GM12878 (cell line): ENCODE results near the gene SSBP3. TPM values are rescaled to one million over a fixed set of nuclear protein-coding genes. Genes with fewer than 3 reads are reported as not detected.

ENCODE experiments used
- ATAC-seq: fragments of 200-7000 bp; cut with Tn5 transposase; 3 replicates; pipeline ENCODE4 v1.9.1; 2020; ENCODE audit warnings: mild to moderate bottlenecking, moderate library complexity
- BruUV-seq: library from RNA; stranded (reverse); fragments of 400-500 nt; replicated peaks from 2 replicates; lab custom pipeline; 2021; lab: Mats Ljungman, UMichigan
- CTCF ChIA-PET: fragments of 300-600 bp; sonication (Branson Sonifier 250); formaldehyde crosslinking; extraction: SDS; loops from one replicate; lab custom pipeline; 2021; ENCODE audit warnings: inconsistent platforms; lab: Yijun Ruan, JAX
- POLR2A ChIA-PET: fragments of 350-600 bp; formaldehyde crosslinking; extraction: SDS; loops from one replicate; lab custom pipeline; 2021; ENCODE audit warnings: inconsistent platforms; lab: Charles Lee
- RAD21 ChIA-PET: fragments of 300-600 bp; sonication (Branson Sonifier 250); formaldehyde crosslinking; loops from one replicate; lab custom pipeline; 2023; ENCODE audit warnings: antibody characterized with exemption; ENCODE audit not compliant: unreplicated experiment; lab: Charles Lee
- SMC1A ChIA-PET: fragments of 300-600 bp; sonication (Branson Sonifier 250); formaldehyde crosslinking; loops from one replicate; lab custom pipeline; 2023; ENCODE audit not compliant: unreplicated experiment, uncharacterized antibody; lab: Charles Lee
- DNase-seq: peaks from one replicate; pipeline ENCODE4 v3.0.0-alpha.2; 2011; ENCODE audit warnings: low read depth, low spot score
- FAIRE-seq: peaks from 3 replicates; lab custom pipeline; 2011; peaks lifted over from hg19 to GRCh38; lab: Jason Lieb, UNC
- H2AFZ ChIP-seq: 2 replicates; pipeline ENCODE4 v1.6.0; 2011; ENCODE audit warnings: low read depth, low read length, control low read depth; ENCODE audit not compliant: control insufficient read depth
- H3K27ac ChIP-seq: 2 replicates; pipeline ENCODE4 v1.5.1; 2011; ENCODE audit warnings: control low read depth; ENCODE audit not compliant: control insufficient read depth, insufficient read depth
- H3K27me3 ChIP-seq, 2 experiments: replicated peaks in 1 of 2; 2 replicates each; pipeline versions ENCODE4 v1.6.0 to v1.6.1; 2011; ENCODE audit warnings: low read length in 1 of 2; ENCODE audit not compliant: control insufficient read depth in 2 of 2, insufficient read depth in 2 of 2
- H3K36me3 ChIP-seq, 2 experiments: 2 replicates each; pipeline ENCODE4 v1.5.1; 2011; ENCODE audit warnings: low read length in 1 of 2; ENCODE audit not compliant: control insufficient read depth in 2 of 2, insufficient read depth in 2 of 2
- H3K4me1 ChIP-seq: 2 replicates; pipeline ENCODE4 v1.6.1; 2011; ENCODE audit warnings: mild to moderate bottlenecking, low read length, moderate library complexity, mixed read lengths; ENCODE audit not compliant: control insufficient read depth, insufficient read depth
- H3K4me2 ChIP-seq: 2 replicates; pipeline ENCODE4 v1.6.0; 2011; ENCODE audit warnings: control low read depth; ENCODE audit not compliant: control insufficient read depth, insufficient read depth
- H3K4me3 ChIP-seq: fragments of 200-600 bp; sonication (generic); 2 replicates; pipeline ENCODE4 v1.5.1; 2016
- H3K79me2 ChIP-seq: 2 replicates; pipeline ENCODE4 v1.6.0; 2011; ENCODE audit warnings: low read length; ENCODE audit not compliant: control insufficient read depth, insufficient read depth
- H3K9ac ChIP-seq: 2 replicates; pipeline ENCODE4 v1.8.0; 2011; ENCODE audit warnings: low read length, control low read depth, mixed read lengths; ENCODE audit not compliant: control insufficient read depth, insufficient read depth
- H3K9me3 ChIP-seq: replicated peaks from 3 replicates; pipeline ENCODE4 v1.5.1; 2011; ENCODE audit warnings: mild to moderate bottlenecking, low read length; ENCODE audit not compliant: control insufficient read depth, insufficient read depth
- H4K20me1 ChIP-seq: 2 replicates; pipeline ENCODE4 v1.6.0; 2011; ENCODE audit not compliant: control insufficient read depth, insufficient read depth
- ATF7 ChIP-seq: fragments of 450-650 bp; IDR thresholded peaks from 2 replicates; pipeline ENCODE4 v1.6.1; 2016; ENCODE audit warnings: low read depth, mild to moderate bottlenecking
- CHD1 ChIP-seq: IDR thresholded peaks from 2 replicates; pipeline ENCODE4 v1.6.1; 2012; ENCODE audit warnings: low read depth, low read length, improper control_type of control experiment
- ETV6 ChIP-seq, 2 experiments: fragments of 450-650 bp in 1 of 2; IDR thresholded peaks in 1 of 2; conservative IDR thresholded peaks in 1 of 2; 2 replicates each; pipeline ENCODE4 v1.6.1; 2014; ENCODE audit warnings: antibody characterized with exemption in 1 of 2, borderline replicate concordance in 1 of 2, low read depth in 1 of 2, mild to moderate bottlenecking in 1 of 2, moderate library complexity in 1 of 2
- FOXK2 ChIP-seq: fragments of 450-650 bp; IDR thresholded peaks from 2 replicates; pipeline ENCODE4 v1.6.1; 2017; ENCODE audit warnings: mild to moderate bottlenecking, moderate library complexity
- HDGF ChIP-seq: fragments of 450-650 bp; IDR thresholded peaks from 2 replicates; pipeline ENCODE4 v1.6.1; 2016; ENCODE audit warnings: antibody characterized with exemption
- JUNB ChIP-seq: IDR thresholded peaks from 2 replicates; pipeline ENCODE4 v1.6.1; 2016; ENCODE audit warnings: antibody characterized with exemption, mild to moderate bottlenecking
- LARP7 ChIP-seq: fragments of 450-650 bp; IDR thresholded peaks from 2 replicates; pipeline ENCODE4 v1.6.1; 2017; ENCODE audit warnings: mild to moderate bottlenecking
- MTA2 ChIP-seq: fragments of 450-650 bp; IDR thresholded peaks from 2 replicates; pipeline ENCODE4 v1.6.1; 2016; ENCODE audit warnings: low read depth, mild to moderate bottlenecking, moderate library complexity
- NFYA ChIP-seq: IDR thresholded peaks from 2 replicates; pipeline ENCODE4 v1.6.1; 2011; ENCODE audit warnings: low read depth, mild to moderate bottlenecking, low read length, improper control_type of control experiment, borderline replicate concordance
- POU2F2 ChIP-seq: IDR thresholded peaks from 3 replicates; pipeline ENCODE4 v1.6.1; 2011; ENCODE audit warnings: low read depth, mild to moderate bottlenecking, low read length, borderline replicate concordance
- RAD51 ChIP-seq: fragments of 450-650 bp; IDR thresholded peaks from 2 replicates; pipeline ENCODE4 v1.6.1; 2016; ENCODE audit warnings: moderate library complexity, mild to moderate bottlenecking, inconsistent platforms
- SMARCA5 ChIP-seq: fragments of 450-650 bp; IDR thresholded peaks from 2 replicates; pipeline ENCODE4 v1.6.1; 2017; ENCODE audit warnings: mild to moderate bottlenecking
- SPI1 ChIP-seq: IDR thresholded peaks from 2 replicates; pipeline ENCODE4 v1.6.1; 2011; ENCODE audit warnings: low read depth, mild to moderate bottlenecking, low read length, moderate library complexity, borderline replicate concordance; ENCODE audit not compliant: insufficient read depth
- SREBF1 ChIP-seq: IDR thresholded peaks from 2 replicates; pipeline ENCODE4 v1.6.1; 2012; ENCODE audit warnings: mild to moderate bottlenecking, low read length
- SREBF2 ChIP-seq: IDR thresholded peaks from 2 replicates; pipeline ENCODE4 v1.6.1; 2012; ENCODE audit warnings: mild to moderate bottlenecking, low read length
- SUPT20H ChIP-seq: IDR thresholded peaks from 2 replicates; pipeline ENCODE4 v1.6.1; 2011; ENCODE audit warnings: low read depth, mild to moderate bottlenecking, low read length, moderate library complexity, borderline replicate concordance; ENCODE audit not compliant: control insufficient read depth
- TAF1 ChIP-seq: IDR thresholded peaks from 2 replicates; pipeline ENCODE4 v1.6.1; 2011; ENCODE audit warnings: mild to moderate bottlenecking, low read depth, low read length, borderline replicate concordance
- TBL1XR1 ChIP-seq: IDR thresholded peaks from 2 replicates; pipeline ENCODE4 v1.6.1; 2012; ENCODE audit warnings: low read depth, low read length, improper control_type of control experiment
- WGBS: methylation state at CpG from one replicate; pipeline ENCODE4 v1.1.6; 2016; ENCODE audit warnings: low lambda C conversion rate; ENCODE audit not compliant: insufficient replicate concordance, insufficient coverage; ENCODE audit errors: missing lambda C conversion rate; 5-methylcytosine and 5-hydroxymethylcytosine counted together
- in situ Hi-C: fragments of 300-500 bp; cut with MboI; formaldehyde crosslinking; loops from 9 replicates; pipeline ENCODE4 v1.14.3; 2018; ENCODE audit warnings: mixed read lengths
- intact Hi-C: fragments of 100-400 bp; cut with micrococcal nuclease; formaldehyde crosslinking; loops from one replicate; pipeline ENCODE4 v1.14.2; 2022; ENCODE audit not compliant: unreplicated experiment
- polyA plus RNA-seq, 11 experiments: library from polyadenylated mRNA; depleted of rRNA in 4 of 11; unstranded in 6 of 11; stranded (reverse) in 5 of 11; fragments of >200 nt; fragmentation: Nextera tagmentation in 4 of 11; fragmentation: Illumina TruSeq in 1 of 11; extraction: Ambion mirVana in 4 of 11; extraction: Trizol in 1 of 11; gene quantifications; 1 replicate in 1 of 11; 2 replicates in 10 of 11; pipeline versions ENCODE4 v1.2.1 to v1.2.3, GENCODE V29; 2011 to 2016; ENCODE audit warnings: inconsistent platforms in 2 of 11, missing spikeins in 2 of 11, low read depth in 1 of 11
- total RNA-seq, 4 experiments: library from RNA; depleted of rRNA in 3 of 4; stranded (reverse); fragments of >200 nt in 3 of 4; fragmentation: Illumina TruSeq in 1 of 4; extraction: Trizol in 1 of 4; gene quantifications; 2 replicates each; pipeline versions ENCODE4 v1.2.1 to v1.2.3, GENCODE V29; 2013 to 2021

The SSBP3 gene
- total and polyA plus RNA-seq, 10 of the 15 experiments (the other 5 are each of a cell fraction or from before 2014, with no cell fraction given) = 4.1 to 51.7 (median 17.1) TPM

- RAD21 ChIA-PET = interaction anchor here (1.0 to 1.7 kb wide), 3 partner anchors 32 to 36 kb away, joined by 3 to 4 read pairs (median 3); partner anchors contain the start of gene SSBP3
- Histone ChIP-seq H3K27ac (no peak overlapping the region), H3K36me3 (peaks cover 0 to 1% of the 10 kb centered on the region in 2 experiments; a peak in 1 of 4 replicates), H3K4me2 (no peak overlapping the region), H2AFZ (no peak overlapping the region), H3K9me3 (no peaks in the 10 kb centered on the region), H4K20me1 (no peaks in the 10 kb centered on the region), H3K79me2 (peaks cover 41% of the 10 kb centered on the region), H3K9ac (no peak overlapping the region), H3K4me3 (no peak overlapping the region), H3K4me1 (peaks cover 45% of the 10 kb centered on the region), H3K27me3 (no peaks in the 10 kb centered on the region)
- POLR2A ChIA-PET = interaction anchor here (1.1 to 2.0 kb wide), 3 partner anchors 10 to 15 kb away, joined by 3 to 11 read pairs (median 7); no protein-coding TSS in a partner anchor
- in situ Hi-C loops = no loop called here
- SMC1A ChIA-PET = interaction anchor here (1.2 to 3.3 kb wide), 4 partner anchors 9 to 23 kb away, joined by 3 to 26 read pairs (median 4); no protein-coding TSS in a partner anchor
- FAIRE-seq = no peak
- ATAC-seq = no peak
- no TSS peak for BruUV-seq
- no peak for DNase-seq
- WGBS = 90% methylated on average over 17 of the region's 17 CpGs
- TF ChIP-seq ETV6 (conservative IDR thresholded peaks at IDR 0.05 in 1 of 2, IDR thresholded peaks at IDR 0.05 in 1 of 2; ENCODE audit: borderline replicate concordance in 1 of 2, low read depth in 1 of 2) (no peak), MTA2 (no peak), FOXK2 (no peak), NFYA (no peak), SREBF1 (no peak), SPI1 (no peak), SMARCA5 (no peak), LARP7 (no peak), CHD1 (no peak), TBL1XR1 (no peak), ATF7 (no peak), SUPT20H (no peak), RAD51 (no peak), TAF1 (no peak), POU2F2 (no peak), HDGF (no peak), SREBF2 (no peak), JUNB (no peak)
- CTCF ChIA-PET = interaction anchor here (1.5 kb wide), 1 partner anchor 116 kb away, joined by 6 read pairs; no protein-coding TSS in a partner anchor
- intact Hi-C loops = no loop called here
Observed at GRCh38 chr1:54371038-54371941, 34.9 kb downstream of the SSBP3 start.
